Neutrophil (primary cell): Measurements from ENCODE around the gene HMGB2.

Source experiments
- H3K27ac ChIP-seq: fragments of 200-600 bp; sonication (generic); 2 replicates; pipeline ENCODE4 v1.5.1; 2016; ENCODE audit warnings: mild to moderate bottlenecking, moderate library complexity
- H3K27me3 ChIP-seq: fragments of 200-600 bp; sonication (generic); 2 replicates; pipeline ENCODE4 v1.6.0; 2016; ENCODE audit warnings: mild to moderate bottlenecking
- H3K36me3 ChIP-seq: fragments of 200-600 bp; sonication (generic); 2 replicates; pipeline ENCODE4 v1.5.1; 2017
- H3K4me1 ChIP-seq, 2 experiments: fragments of 200-600 bp in 1 of 2; sonication (generic) in 1 of 2; 1 replicate in 1 of 2; 2 replicates in 1 of 2; pipeline versions ENCODE4 v1.5.1 to v1.6.1; 2013 to 2016; ENCODE audit warnings: low read depth in 1 of 2, low read length in 1 of 2, mild to moderate bottlenecking in 1 of 2, moderate library complexity in 1 of 2; ENCODE audit not compliant: control insufficient read depth in 1 of 2, insufficient read depth in 1 of 2
- H3K4me3 ChIP-seq, 2 experiments: fragments of 200-600 bp in 1 of 2; sonication (generic) in 1 of 2; 1 replicate in 1 of 2; 2 replicates in 1 of 2; pipeline ENCODE4 v1.5.1; 2013 to 2016; ENCODE audit warnings: low read depth in 1 of 2, low read length in 1 of 2, mild to moderate bottlenecking in 1 of 2, moderate library complexity in 1 of 2
- H3K9me3 ChIP-seq: fragments of 200-600 bp; sonication (generic); 2 replicates; pipeline ENCODE4 v1.5.1; 2016
- TF ChIP-seq, protein P1 (sequence below): fragments of 200-600 bp; sonication (generic); IDR thresholded peaks from 2 replicates; pipeline ENCODE4 v1.5.1; 2016; ENCODE audit warnings: antibody characterized with exemption

The HMGB2 gene

DNA sequence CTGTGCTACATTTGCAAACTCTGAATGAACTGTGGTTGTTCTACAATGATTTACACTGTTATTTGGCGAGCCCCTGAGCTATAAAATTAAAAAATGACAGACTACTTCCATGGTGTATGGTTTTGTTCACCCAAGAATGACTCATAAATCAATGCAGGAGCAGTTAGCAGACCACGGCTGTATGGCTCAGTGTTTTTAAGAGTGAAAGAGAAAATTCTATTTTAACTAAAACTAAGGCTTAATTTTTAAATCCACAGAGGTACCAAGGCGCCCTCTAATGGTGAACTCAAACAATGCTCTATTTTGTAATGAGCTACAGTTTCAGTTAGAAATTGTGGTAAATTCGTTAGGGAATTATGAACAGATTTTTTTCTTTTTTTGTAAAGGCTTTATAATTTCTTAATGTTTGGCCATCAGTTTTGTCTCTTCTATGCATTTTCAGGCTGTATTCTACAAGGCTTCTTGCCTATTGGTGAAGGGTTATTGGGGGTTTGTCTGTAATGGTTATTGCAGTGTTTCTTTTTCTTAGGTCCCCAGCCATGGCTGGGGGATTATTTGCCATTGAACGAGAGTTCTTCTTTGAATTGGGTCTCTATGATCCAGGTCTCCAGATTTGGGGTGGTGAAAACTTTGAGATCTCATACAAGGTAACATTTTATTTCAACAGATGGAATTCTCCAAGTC is 32.5 kb downstream of the HMGB2 start:
- TF ChIP-seq, protein P1, sequence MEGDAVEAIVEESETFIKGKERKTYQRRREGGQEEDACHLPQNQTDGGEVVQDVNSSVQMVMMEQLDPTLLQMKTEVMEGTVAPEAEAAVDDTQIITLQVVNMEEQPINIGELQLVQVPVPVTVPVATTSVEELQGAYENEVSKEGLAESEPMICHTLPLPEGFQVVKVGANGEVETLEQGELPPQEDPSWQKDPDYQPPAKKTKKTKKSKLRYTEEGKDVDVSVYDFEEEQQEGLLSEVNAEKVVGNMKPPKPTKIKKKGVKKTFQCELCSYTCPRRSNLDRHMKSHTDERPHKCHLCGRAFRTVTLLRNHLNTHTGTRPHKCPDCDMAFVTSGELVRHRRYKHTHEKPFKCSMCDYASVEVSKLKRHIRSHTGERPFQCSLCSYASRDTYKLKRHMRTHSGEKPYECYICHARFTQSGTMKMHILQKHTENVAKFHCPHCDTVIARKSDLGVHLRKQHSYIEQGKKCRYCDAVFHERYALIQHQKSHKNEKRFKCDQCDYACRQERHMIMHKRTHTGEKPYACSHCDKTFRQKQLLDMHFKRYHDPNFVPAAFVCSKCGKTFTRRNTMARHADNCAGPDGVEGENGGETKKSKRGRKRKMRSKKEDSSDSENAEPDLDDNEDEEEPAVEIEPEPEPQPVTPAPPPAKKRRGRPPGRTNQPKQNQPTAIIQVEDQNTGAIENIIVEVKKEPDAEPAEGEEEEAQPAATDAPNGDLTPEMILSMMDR: peak; percentile 33
- no peak overlapping the region for H3K27ac ChIP-seq
- H3K27me3 ChIP-seq: no peaks in the 10 kb centered on the region
- no peaks in the 10 kb centered on the region for H3K9me3 ChIP-seq
- H3K36me3 ChIP-seq: peaks cover 34% of the 10 kb centered on the region
- no peaks in the 10 kb centered on the region for H3K4me1 ChIP-seq
- no peak overlapping the region for H3K4me3 ChIP-seq

DNA sequence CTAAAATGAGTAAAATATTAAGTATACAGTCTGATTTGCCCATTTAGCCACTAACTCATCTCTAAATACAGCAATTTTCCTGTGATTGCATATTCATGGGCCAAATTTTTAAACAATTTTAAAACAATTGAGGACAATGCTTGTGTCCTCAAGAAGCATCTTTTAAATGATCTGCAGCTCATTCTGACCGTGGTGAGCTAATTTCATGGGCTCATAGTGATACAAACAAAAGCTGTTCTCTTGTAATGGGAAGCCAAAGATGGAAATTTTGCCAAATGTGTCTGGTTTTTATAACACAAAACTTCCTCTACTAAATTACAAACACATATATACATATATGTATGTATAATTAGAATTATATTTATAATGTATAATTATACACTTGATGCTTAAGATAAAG is 39.7 kb downstream of the HMGB2 start:
- TF ChIP-seq, protein P1: no peak
- peaks cover 37% of the 10 kb centered on the region for H3K36me3 ChIP-seq
- H3K27me3 ChIP-seq: no peaks in the 10 kb centered on the region
- no peaks in the 10 kb centered on the region for H3K4me1 ChIP-seq
- H3K4me3 ChIP-seq: no peak overlapping the region
- H3K9me3 ChIP-seq: no peaks in the 10 kb centered on the region
- no peak overlapping the region for H3K27ac ChIP-seq

DNA sequence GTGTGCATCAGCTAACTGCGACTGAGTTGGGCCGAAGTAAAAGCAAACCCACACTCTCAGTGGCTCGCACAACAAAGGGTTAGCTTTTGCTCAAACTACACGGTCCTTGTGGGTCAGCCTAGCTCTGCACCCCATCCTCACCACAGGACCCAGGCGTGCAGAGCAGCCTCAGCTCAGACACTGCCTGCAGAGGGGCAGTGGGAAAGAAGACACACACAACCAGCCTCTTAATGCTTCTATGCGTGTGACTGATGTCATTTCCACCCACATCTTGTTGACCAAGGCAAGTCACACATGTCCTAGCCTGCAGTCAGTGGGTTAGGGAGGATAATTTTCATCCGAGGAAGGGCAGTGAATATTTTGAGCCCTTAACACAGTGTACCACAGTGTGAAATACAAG is 40.5 kb downstream of the HMGB2 start:
- H3K27me3 ChIP-seq: no peaks in the 10 kb centered on the region
- H3K9me3 ChIP-seq: no peaks in the 10 kb centered on the region
- H3K27ac ChIP-seq: no peak overlapping the region
- peaks cover 0 to 6% of the 10 kb centered on the region in 2 experiments for H3K4me1 ChIP-seq
- no peak overlapping the region for H3K4me3 ChIP-seq
- peaks cover 35% of the 10 kb centered on the region for H3K36me3 ChIP-seq
- TF ChIP-seq, protein P1: no peak

DNA sequence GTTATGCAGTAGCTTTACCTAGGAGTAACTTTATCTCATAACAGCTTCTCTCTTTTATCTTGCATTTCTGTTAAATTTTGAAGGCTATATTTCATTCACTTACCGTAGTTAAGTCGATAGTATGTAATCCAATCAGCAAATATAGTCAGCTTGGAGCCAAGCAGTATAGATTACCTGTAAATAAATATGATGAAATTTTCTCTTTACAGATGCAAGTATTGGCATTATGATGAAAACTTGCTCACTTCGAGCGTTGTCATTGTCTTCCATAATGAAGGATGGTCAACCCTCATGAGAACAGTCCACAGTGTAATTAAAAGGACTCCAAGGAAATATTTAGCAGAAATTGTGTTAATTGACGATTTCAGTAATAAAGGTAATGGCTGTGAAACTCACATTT is 42.3 kb downstream of the HMGB2 start:
- H3K4me3 ChIP-seq: no peak overlapping the region
- H3K27ac ChIP-seq: no peak overlapping the region
- H3K4me1 ChIP-seq: peaks cover 0 to 9% of the 10 kb centered on the region in 2 experiments
- H3K27me3 ChIP-seq: no peaks in the 10 kb centered on the region
- H3K36me3 ChIP-seq: peaks cover 21% of the 10 kb centered on the region
- TF ChIP-seq, protein P1: no peak
- no peaks in the 10 kb centered on the region for H3K9me3 ChIP-seq

DNA sequence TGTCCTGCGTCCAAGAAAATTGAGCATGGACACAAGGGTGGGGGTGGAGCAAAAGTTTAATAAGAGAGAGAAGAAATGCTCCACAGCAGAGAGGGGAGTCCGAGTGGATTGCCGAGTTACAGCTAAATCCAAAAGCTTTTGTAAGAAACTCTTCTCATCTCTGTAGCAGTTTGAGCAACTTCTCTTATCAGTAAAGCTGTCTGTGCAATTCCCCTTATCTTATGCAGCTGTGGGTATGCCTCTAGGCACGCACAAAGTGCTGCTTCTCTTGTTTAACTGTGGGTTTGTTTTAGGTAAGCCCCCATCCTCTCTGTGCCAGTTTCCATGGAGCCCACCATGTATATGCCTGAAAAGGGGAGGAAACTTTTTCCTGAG is 44.8 kb downstream of the HMGB2 start:
- TF ChIP-seq, protein P1: no peak
- Histone ChIP-seq H3K9me3 (no peaks in the 10 kb centered on the region), H3K27ac (peak overlapping the region; percentile 7), H3K27me3 (no peaks in the 10 kb centered on the region), H3K36me3 (peaks cover 6% of the 10 kb centered on the region), H3K4me1 (peaks cover 0 to 9% of the 10 kb centered on the region in 2 experiments), H3K4me3 (no peak overlapping the region)
